ENCODE measurements around the gene DMP1.

DMP1 gene, protein sequence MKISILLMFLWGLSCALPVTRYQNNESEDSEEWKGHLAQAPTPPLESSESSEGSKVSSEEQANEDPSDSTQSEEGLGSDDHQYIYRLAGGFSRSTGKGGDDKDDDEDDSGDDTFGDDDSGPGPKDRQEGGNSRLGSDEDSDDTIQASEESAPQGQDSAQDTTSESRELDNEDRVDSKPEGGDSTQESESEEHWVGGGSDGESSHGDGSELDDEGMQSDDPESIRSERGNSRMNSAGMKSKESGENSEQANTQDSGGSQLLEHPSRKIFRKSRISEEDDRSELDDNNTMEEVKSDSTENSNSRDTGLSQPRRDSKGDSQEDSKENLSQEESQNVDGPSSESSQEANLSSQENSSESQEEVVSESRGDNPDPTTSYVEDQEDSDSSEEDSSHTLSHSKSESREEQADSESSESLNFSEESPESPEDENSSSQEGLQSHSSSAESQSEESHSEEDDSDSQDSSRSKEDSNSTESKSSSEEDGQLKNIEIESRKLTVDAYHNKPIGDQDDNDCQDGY

GRCh38 chr4:87649980-87650379 is at the start of gene DMP1:
Gene DMP1 (plus strand): TSS chr4:87650280. CDS start chr4:87656493, 6,213 bp downstream.
- no peaks in the 10 kb centered on the region for H3K27me3 ChIP-seq (ENCODE audit: control insufficient read depth in 2 of 2, insufficient read depth in 2 of 2, low read length in 2 of 2)
- no peak within 1 kb of the TSS for H3K27ac ChIP-seq (ENCODE audit: low read depth in 2 of 2, low read length in 2 of 2)
- no peaks in the 10 kb centered on the region for H3K9me3 ChIP-seq (ENCODE audit: control insufficient read depth in 2 of 2, low read length in 2 of 2)
- H3K4me1 ChIP-seq (ENCODE audit: control insufficient read depth in 2 of 2, insufficient read depth in 2 of 2, low read length in 2 of 2) = no peaks in the 10 kb centered on the region
- H3K36me3 ChIP-seq (ENCODE audit: control insufficient read depth in 2 of 2, insufficient read depth in 2 of 2, low read length in 2 of 2) = no peaks in the 10 kb centered on the region
- no peak within 1 kb of the TSS for H3K9ac ChIP-seq (ENCODE audit: low read depth in 1 of 2, low read length in 2 of 2)
- H3K4me3 ChIP-seq (ENCODE audit: low read length in 2 of 2) = no peak within 1 kb of the TSS

DNA sequence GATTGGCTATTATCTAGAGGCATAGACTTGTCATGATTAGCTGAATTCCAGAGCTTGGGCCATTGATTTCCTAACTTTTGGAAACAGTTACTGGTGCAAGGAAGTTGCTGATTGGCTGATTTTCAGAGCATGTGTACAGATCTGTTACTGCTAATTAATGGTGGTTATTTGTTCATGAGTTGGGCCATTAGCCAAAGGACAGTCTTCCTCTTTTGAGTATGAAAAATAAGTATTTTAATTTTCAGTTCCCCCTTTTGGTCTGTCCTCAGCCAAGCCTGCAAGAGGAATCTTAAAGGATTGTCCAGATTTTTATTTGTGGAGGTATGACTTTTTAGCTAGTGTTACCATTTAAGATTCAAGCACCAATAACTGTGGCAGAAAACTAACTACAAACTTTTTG is 48.7 kb upstream of the DMP1 start:
- no peaks in the 10 kb centered on the region for H3K27me3 ChIP-seq (ENCODE audit: control insufficient read depth in 2 of 2, insufficient read depth in 2 of 2, low read length in 2 of 2)
- H3K4me1 ChIP-seq (ENCODE audit: control insufficient read depth in 2 of 2, insufficient read depth in 2 of 2, low read length in 2 of 2) = no peaks in the 10 kb centered on the region
- no peak overlapping the region for H3K4me3 ChIP-seq (ENCODE audit: low read length in 2 of 2)
- H3K27ac ChIP-seq (ENCODE audit: low read depth in 2 of 2, low read length in 2 of 2) = no peak overlapping the region
- H3K36me3 ChIP-seq (ENCODE audit: control insufficient read depth in 2 of 2, insufficient read depth in 2 of 2, low read length in 2 of 2) = no peaks in the 10 kb centered on the region
- no peaks in the 10 kb centered on the region for H3K9me3 ChIP-seq (ENCODE audit: control insufficient read depth in 2 of 2, low read length in 2 of 2)
- H3K9ac ChIP-seq (ENCODE audit: low read depth in 1 of 2, low read length in 2 of 2) = no peak overlapping the region

DNA sequence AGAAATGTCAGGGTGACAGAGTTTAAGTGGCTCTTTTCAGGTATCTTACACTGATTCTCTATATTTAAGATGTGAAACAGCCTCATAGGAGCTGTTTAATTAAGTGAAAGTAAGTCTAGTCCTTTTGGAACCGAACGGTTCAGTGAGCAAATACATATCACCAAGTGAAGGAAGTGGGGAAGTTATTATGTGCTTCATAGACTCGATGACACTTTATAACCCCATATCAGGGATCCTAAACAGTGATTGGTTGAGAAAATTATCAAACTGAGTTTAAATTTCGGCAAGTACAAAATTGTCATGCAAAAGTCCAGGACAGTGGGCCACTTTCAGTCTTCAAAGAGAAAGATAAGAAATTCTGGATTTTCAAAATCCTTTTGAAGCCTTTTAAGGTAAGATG is 41.9 kb upstream of the DMP1 start, which contains the start of gene DSPP:
DSPP (plus strand) TSS at position 301 of the 400 bp plus-strand sequence. CDS start 2,380 bp downstream, outside the sequence.
- Histone ChIP-seq H3K36me3 (ENCODE audit: control insufficient read depth in 2 of 2, insufficient read depth in 2 of 2, low read length in 2 of 2) (no peaks in the 10 kb centered on the region), H3K4me1 (ENCODE audit: control insufficient read depth in 2 of 2, insufficient read depth in 2 of 2, low read length in 2 of 2) (no peaks in the 10 kb centered on the region), H3K4me3 (ENCODE audit: low read length in 2 of 2) (no peak within 1 kb of the TSS), H3K27me3 (ENCODE audit: control insufficient read depth in 2 of 2, insufficient read depth in 2 of 2, low read length in 2 of 2) (no peaks in the 10 kb centered on the region), H3K9me3 (ENCODE audit: control insufficient read depth in 2 of 2, low read length in 2 of 2) (no peaks in the 10 kb centered on the region), H3K9ac (ENCODE audit: low read depth in 1 of 2, low read length in 2 of 2) (no peak within 1 kb of the TSS), H3K27ac (ENCODE audit: low read depth in 2 of 2, low read length in 2 of 2) (no peak within 1 kb of the TSS)

GRCh38 chr4:87614292-87614890 is 35.7 kb upstream of the DMP1 start:
- H3K4me3 ChIP-seq (ENCODE audit: low read length in 2 of 2) = no peak overlapping the region
- H3K9ac ChIP-seq (ENCODE audit: low read depth in 1 of 2, low read length in 2 of 2) = no peak overlapping the region
- no peaks in the 10 kb centered on the region for H3K4me1 ChIP-seq (ENCODE audit: control insufficient read depth in 2 of 2, insufficient read depth in 2 of 2, low read length in 2 of 2)
- no peak overlapping the region for H3K27ac ChIP-seq (ENCODE audit: low read depth in 2 of 2, low read length in 2 of 2)
- no peaks in the 10 kb centered on the region for H3K27me3 ChIP-seq (ENCODE audit: control insufficient read depth in 2 of 2, insufficient read depth in 2 of 2, low read length in 2 of 2)
- no peaks in the 10 kb centered on the region for H3K9me3 ChIP-seq (ENCODE audit: control insufficient read depth in 2 of 2, low read length in 2 of 2)
- no peaks in the 10 kb centered on the region for H3K36me3 ChIP-seq (ENCODE audit: control insufficient read depth in 2 of 2, insufficient read depth in 2 of 2, low read length in 2 of 2)

GRCh38 chr4:87616268-87616667 is 33.8 kb upstream of the DMP1 start:
- no peak overlapping the region for H3K4me3 ChIP-seq (ENCODE audit: low read length in 2 of 2)
- no peaks in the 10 kb centered on the region for H3K9me3 ChIP-seq (ENCODE audit: control insufficient read depth in 2 of 2, low read length in 2 of 2)
- H3K27me3 ChIP-seq (ENCODE audit: control insufficient read depth in 2 of 2, insufficient read depth in 2 of 2, low read length in 2 of 2) = no peaks in the 10 kb centered on the region
- no peak overlapping the region for H3K9ac ChIP-seq (ENCODE audit: low read depth in 1 of 2, low read length in 2 of 2)
- no peaks in the 10 kb centered on the region for H3K36me3 ChIP-seq (ENCODE audit: control insufficient read depth in 2 of 2, insufficient read depth in 2 of 2, low read length in 2 of 2)
- H3K4me1 ChIP-seq (ENCODE audit: control insufficient read depth in 2 of 2, insufficient read depth in 2 of 2, low read length in 2 of 2) = no peaks in the 10 kb centered on the region
- no peak overlapping the region for H3K27ac ChIP-seq (ENCODE audit: low read depth in 2 of 2, low read length in 2 of 2)

GRCh38 chr4:87620086-87620485 is 30.0 kb upstream of the DMP1 start:
- Histone ChIP-seq H3K27ac (ENCODE audit: low read depth in 2 of 2, low read length in 2 of 2) (peak overlapping the region in 1 of 2 donors; percentile 2), H3K27me3 (ENCODE audit: control insufficient read depth in 2 of 2, insufficient read depth in 2 of 2, low read length in 2 of 2) (no peaks in the 10 kb centered on the region), H3K9me3 (ENCODE audit: control insufficient read depth in 2 of 2, low read length in 2 of 2) (no peaks in the 10 kb centered on the region), H3K36me3 (ENCODE audit: control insufficient read depth in 2 of 2, insufficient read depth in 2 of 2, low read length in 2 of 2) (no peaks in the 10 kb centered on the region), H3K9ac (ENCODE audit: low read depth in 1 of 2, low read length in 2 of 2) (no peak overlapping the region), H3K4me3 (ENCODE audit: low read length in 2 of 2) (no peak overlapping the region), H3K4me1 (ENCODE audit: control insufficient read depth in 2 of 2, insufficient read depth in 2 of 2, low read length in 2 of 2) (no peaks in the 10 kb centered on the region)

- Histone ChIP-seq H3K4me1 (ENCODE audit: control insufficient read depth in 2 of 2, insufficient read depth in 2 of 2, low read length in 2 of 2) (no peaks in the 10 kb centered on the region), H3K27me3 (ENCODE audit: control insufficient read depth in 2 of 2, insufficient read depth in 2 of 2, low read length in 2 of 2) (no peaks in the 10 kb centered on the region), H3K9me3 (ENCODE audit: control insufficient read depth in 2 of 2, low read length in 2 of 2) (no peaks in the 10 kb centered on the region), H3K9ac (ENCODE audit: low read depth in 1 of 2, low read length in 2 of 2) (no peak overlapping the region), H3K4me3 (ENCODE audit: low read length in 2 of 2) (no peak overlapping the region), H3K36me3 (ENCODE audit: control insufficient read depth in 2 of 2, insufficient read depth in 2 of 2, low read length in 2 of 2) (no peaks in the 10 kb centered on the region), H3K27ac (ENCODE audit: low read depth in 2 of 2, low read length in 2 of 2) (peak overlapping the region in 1 of 2 donors; percentile 35)
These were observed 29.6 kb upstream of the DMP1 start for GRCh38 chr4:87620491-87620890.

DNA sequence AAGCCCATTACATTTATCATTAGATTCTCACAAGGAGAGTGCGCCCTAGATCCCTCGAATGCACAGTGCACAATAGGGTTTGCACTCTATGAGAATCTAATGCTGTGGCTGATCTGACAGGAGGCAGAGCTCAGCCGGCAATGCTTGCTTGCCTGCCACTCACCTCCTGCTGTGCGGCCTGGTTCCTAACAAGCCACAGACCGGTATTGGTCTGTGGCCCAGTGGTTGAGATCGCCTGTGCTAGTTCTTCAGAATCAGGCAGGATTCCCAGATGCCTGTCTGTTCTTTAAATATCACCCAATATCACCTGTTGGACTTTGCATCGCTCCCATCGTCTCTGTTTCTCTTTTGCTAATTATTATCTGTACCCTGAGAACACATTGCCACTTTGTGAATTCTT is 27.8 kb upstream of the DMP1 start:
- Histone ChIP-seq H3K4me1 (ENCODE audit: control insufficient read depth in 2 of 2, insufficient read depth in 2 of 2, low read length in 2 of 2) (no peaks in the 10 kb centered on the region), H3K27me3 (ENCODE audit: control insufficient read depth in 2 of 2, insufficient read depth in 2 of 2, low read length in 2 of 2) (no peaks in the 10 kb centered on the region), H3K27ac (ENCODE audit: low read depth in 2 of 2, low read length in 2 of 2) (no peak overlapping the region), H3K4me3 (ENCODE audit: low read length in 2 of 2) (no peak overlapping the region), H3K9me3 (ENCODE audit: control insufficient read depth in 2 of 2, low read length in 2 of 2) (no peaks in the 10 kb centered on the region), H3K9ac (ENCODE audit: low read depth in 1 of 2, low read length in 2 of 2) (no peak overlapping the region), H3K36me3 (ENCODE audit: control insufficient read depth in 2 of 2, insufficient read depth in 2 of 2, low read length in 2 of 2) (no peaks in the 10 kb centered on the region)

- H3K27me3 ChIP-seq (ENCODE audit: control insufficient read depth in 2 of 2, insufficient read depth in 2 of 2, low read length in 2 of 2) = no peaks in the 10 kb centered on the region
- no peak overlapping the region for H3K9ac ChIP-seq (ENCODE audit: low read depth in 1 of 2, low read length in 2 of 2)
- no peaks in the 10 kb centered on the region for H3K36me3 ChIP-seq (ENCODE audit: control insufficient read depth in 2 of 2, insufficient read depth in 2 of 2, low read length in 2 of 2)
- H3K27ac ChIP-seq (ENCODE audit: low read depth in 2 of 2, low read length in 2 of 2) = no peak overlapping the region
- no peaks in the 10 kb centered on the region for H3K4me1 ChIP-seq (ENCODE audit: control insufficient read depth in 2 of 2, insufficient read depth in 2 of 2, low read length in 2 of 2)
- H3K4me3 ChIP-seq (ENCODE audit: low read length in 2 of 2) = no peak overlapping the region
- H3K9me3 ChIP-seq (ENCODE audit: control insufficient read depth in 2 of 2, low read length in 2 of 2) = no peaks in the 10 kb centered on the region
These were observed 25.4 kb upstream of the DMP1 start for GRCh38 chr4:87624698-87625097.

- Histone ChIP-seq H3K9ac (ENCODE audit: low read depth in 1 of 2, low read length in 2 of 2) (no peak overlapping the region), H3K9me3 (ENCODE audit: control insufficient read depth in 2 of 2, low read length in 2 of 2) (no peaks in the 10 kb centered on the region), H3K27ac (ENCODE audit: low read depth in 2 of 2, low read length in 2 of 2) (no peak overlapping the region), H3K4me1 (ENCODE audit: control insufficient read depth in 2 of 2, insufficient read depth in 2 of 2, low read length in 2 of 2) (no peaks in the 10 kb centered on the region), H3K4me3 (ENCODE audit: low read length in 2 of 2) (no peak overlapping the region), H3K27me3 (ENCODE audit: control insufficient read depth in 2 of 2, insufficient read depth in 2 of 2, low read length in 2 of 2) (no peaks in the 10 kb centered on the region), H3K36me3 (ENCODE audit: control insufficient read depth in 2 of 2, insufficient read depth in 2 of 2, low read length in 2 of 2) (no peaks in the 10 kb centered on the region)
These were observed 18.4 kb upstream of the DMP1 start for GRCh38 chr4:87631668-87632067.

Measured in mucosa of rectum (tissue), 2 donors.